ENCODE measurements around the gene SYDE1. TPM values are rescaled to one million over a fixed set of nuclear protein-coding genes. Genes with fewer than 3 reads are reported as not detected.

Gene SYDE1
- total and polyA plus RNA-seq, 2 experiments from 2014 or later: 4.1 to 21.4 TPM

- Histone ChIP-seq H3K4me3 (peak overlapping the region; percentile 91), H3K79me2 (replicated peaks; ENCODE audit: insufficient read depth) (peaks cover 9% of the 10 kb centered on the region), H3K9me2 (ENCODE audit: insufficient read depth) (0 out of 2 replicates have a peak, but pooled peaks cover 4% of the 10 kb centered on the region), H3K27me3 (ENCODE audit: insufficient read depth) (no peaks in the 10 kb centered on the region), H3K4me2 (peak overlapping the region; percentile 94), H2AFZ (no peak overlapping the region), H3F3A (replicated peaks; ENCODE audit: low read depth) (no peaks in the 10 kb centered on the region; the same call in 1 of the 2 replicates), H4K20me1 (replicated peaks; ENCODE audit: insufficient read depth) (peaks cover 4% of the 10 kb centered on the region; the same call in 1 of the 2 replicates), H3K27ac (ENCODE audit: low read depth) (peak overlapping the region; percentile 84), H3K36me3 (ENCODE audit: insufficient read depth) (peaks cover 15% of the 10 kb centered on the region; the same call in 1 of the 2 replicates), H3K4me1 (ENCODE audit: insufficient read depth) (peaks cover 11% of the 10 kb centered on the region; the same call in 1 of the 2 replicates)
- Mint-ChIP-seq H3K27me3 (ENCODE audit: insufficient read depth, low read depth, poor library complexity) (peaks cover 8% of the 10 kb centered on the region), H3K9me3 (peaks cover 3% of the 10 kb centered on the region; the same call in 1 of the 3 replicates), H3K4me1 (peaks cover 12% of the 10 kb centered on the region), H3K36me3 (ENCODE audit: low read depth) (peaks cover 30% of the 10 kb centered on the region), H3K27ac (peak overlapping the region; percentile 87), H3K4me3 (peak overlapping the region; percentile 88)
- TF ChIP-seq STAT1 (IDR thresholded peaks at IDR 0.05; ENCODE audit: unreplicated experiment): no peak
- no peak for TF ChIP-seq REST (IDR thresholded peaks at IDR 0.05; ENCODE audit: unreplicated experiment)
- TF ChIP-seq NANOG (IDR thresholded peaks at IDR 0.05; ENCODE audit: borderline replicate concordance): no peak
- TF ChIP-seq EZH2phosphoT487 (IDR thresholded peaks at IDR 0.05; ENCODE audit: unreplicated experiment): no peak
- TF ChIP-seq ZNF331 (CRISPR knock-in tag; IDR thresholded peaks at IDR 0.05; ENCODE audit: low read depth): no peak
- no peak for TF ChIP-seq JUNB (IDR thresholded peaks at IDR 0.05; ENCODE audit: unreplicated experiment)
- TF ChIP-seq CREB1 (CRISPR knock-in tag; IDR thresholded peaks at IDR 0.05; ENCODE audit: low read depth): no peak
- TF ChIP-seq EZH2 (IDR thresholded peaks at IDR 0.05; ENCODE audit: low read depth, unreplicated experiment): no peak
- TF ChIP-seq ETS1 (IDR thresholded peaks at IDR 0.05): no peak; the same call in 1 of the 2 replicates
- TF ChIP-seq POLR2AphosphoS5 (IDR thresholded peaks at IDR 0.05; ENCODE audit: low read depth): no peak
- TF ChIP-seq ZNF462 (CRISPR knock-in tag; IDR thresholded peaks at IDR 0.05): no peak
- TF ChIP-seq CTCF (conservative IDR thresholded peaks at IDR 0.05; ENCODE audit: low read depth in 2 of 2): no peak
- TF ChIP-seq ZNF114 (CRISPR knock-in tag; IDR thresholded peaks at IDR 0.05): no peak
- DNase-seq (ENCODE audit: low spot score) (peak; percentile 55), ATAC-seq (peak; percentile 5; the same call in 2 of the 3 replicates)
Measured at GRCh38 chr19:15108145-15108844, 1.1 kb downstream of the SYDE1 start.
